Neural progenitor cell (in vitro differentiated cells): ENCODE data around the gene ZBED4. TPM values are rescaled to one million over a fixed set of nuclear protein-coding genes. Genes with fewer than 3 reads are reported as not detected.

Experiments
- DNase-seq: peaks from one replicate; pipeline ENCODE4 v3.0.0-alpha.2; 2016; ENCODE audit warnings: low spot score
- H2AFZ ChIP-seq: fragments of 200-600 bp; sonication (generic); replicated peaks from 2 replicates; pipeline ENCODE4 v1.6.1; 2016; ENCODE audit warnings: antibody characterized with exemption
- H3F3A ChIP-seq: fragments of 200-600 bp; sonication (generic); 2 replicates; pipeline ENCODE4 v1.6.1; 2016; ENCODE audit warnings: antibody characterized with exemption, low read depth
- H3K27ac ChIP-seq: fragments of 200-600 bp; sonication (generic); 2 replicates; pipeline ENCODE4 v1.5.1; 2016; ENCODE audit warnings: mild to moderate bottlenecking
- H3K27me3 ChIP-seq: fragments of 200-600 bp; sonication (generic); 2 replicates; pipeline ENCODE4 v1.6.1; 2016; ENCODE audit warnings: mild to moderate bottlenecking, moderate library complexity
- H3K36me3 ChIP-seq: fragments of 200-600 bp; sonication (generic); 2 replicates; pipeline ENCODE4 v1.5.1; 2016
- H3K4me1 ChIP-seq: fragments of 200-600 bp; sonication (generic); 2 replicates; pipeline ENCODE4 v1.6.1; 2016; ENCODE audit warnings: mixed run types
- H3K4me2 ChIP-seq: fragments of 200-600 bp; sonication (generic); 2 replicates; pipeline ENCODE4 v1.6.1; 2016
- H3K4me3 ChIP-seq: fragments of 200-600 bp; sonication (generic); 2 replicates; pipeline ENCODE4 v1.5.1; 2016
- H3K79me2 ChIP-seq: fragments of 200-600 bp; sonication (generic); 2 replicates; pipeline ENCODE4 v1.6.1; 2016; ENCODE audit warnings: low read depth
- H3K9ac ChIP-seq: fragments of 200-600 bp; sonication (generic); 2 replicates; pipeline ENCODE4 v1.6.1; 2016
- H3K9me3 ChIP-seq: fragments of 200-600 bp; sonication (generic); 2 replicates; pipeline ENCODE4 v1.5.1; 2016; ENCODE audit warnings: low read depth
- H4K20me1 ChIP-seq: fragments of 200-600 bp; sonication (generic); 2 replicates; pipeline ENCODE4 v1.6.1; 2016; ENCODE audit warnings: low read depth
- H3K27ac Mint-ChIP-seq: 3 replicates; pipeline ENCODE4 v1.8.0; 2021; ENCODE audit warnings: mixed read lengths
- H3K27me3 Mint-ChIP-seq: 2 replicates; pipeline ENCODE4 v1.8.0; 2022; ENCODE audit warnings: low read depth, mild to moderate bottlenecking, inconsistent platforms, moderate library complexity, mixed read lengths; ENCODE audit not compliant: insufficient read depth
- H3K36me3 Mint-ChIP-seq: 3 replicates; pipeline ENCODE4 v1.8.0; 2021; ENCODE audit warnings: mixed read lengths
- H3K4me1 Mint-ChIP-seq: 3 replicates; pipeline ENCODE4 v1.8.0; 2021; ENCODE audit warnings: mixed read lengths
- H3K4me3 Mint-ChIP-seq: 3 replicates; pipeline ENCODE4 v1.8.0; 2021; ENCODE audit warnings: mild to moderate bottlenecking, moderate library complexity, mixed read lengths
- H3K9me3 Mint-ChIP-seq: 3 replicates; pipeline ENCODE4 v1.8.0; 2020; ENCODE audit warnings: mixed read lengths
- EZH2 ChIP-seq: fragments of 200-600 bp; sonication (generic); IDR thresholded peaks from 2 replicates; pipeline ENCODE4 v1.6.1; 2017; ENCODE audit warnings: antibody characterized with exemption, mild to moderate bottlenecking, moderate library complexity
- EZH2phosphoT487 ChIP-seq: fragments of 200-600 bp; sonication (generic); IDR thresholded peaks from 2 replicates; pipeline ENCODE4 v1.6.1; 2017; ENCODE audit warnings: antibody characterized with exemption
- total RNA-seq: library from RNA; depleted of rRNA; stranded (reverse); fragments of >200 nt; gene quantifications from 2 replicates; pipeline ENCODE4 v1.2.3, GENCODE V29; 2015; ENCODE audit warnings: low replicate concordance
- TF ChIP-seq, protein P1 (sequence below): fragments of 200-600 bp; sonication (generic); IDR thresholded peaks from 2 replicates; pipeline ENCODE4 v1.5.1; 2017; ENCODE audit warnings: antibody characterized with exemption, mild to moderate bottlenecking

The ZBED4 gene
- total RNA-seq, 1 donor from 2014 or later: 23.1 TPM

DNA sequence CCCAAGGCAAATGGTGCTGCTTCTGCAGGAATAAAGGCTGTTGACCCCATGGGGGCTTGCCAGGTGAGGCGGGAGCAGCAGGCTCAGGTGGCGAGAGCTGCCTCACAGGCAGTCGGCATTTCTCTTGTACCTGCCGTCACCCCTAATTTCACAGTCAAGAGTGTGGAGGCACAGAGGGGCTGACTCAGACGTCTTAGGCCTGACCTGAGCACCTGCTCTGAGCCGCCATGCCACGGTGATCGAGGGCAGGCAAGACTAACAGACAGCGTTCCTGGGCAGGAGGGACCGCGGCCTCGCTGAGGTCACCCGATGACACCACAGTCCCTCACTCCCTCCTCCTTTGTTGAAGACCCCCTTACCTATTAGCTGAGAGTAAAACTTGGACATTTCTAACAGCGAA lies 59.4 kb downstream of the ZBED4 start:
- H3K9me3 Mint-ChIP-seq: no peaks in the 10 kb centered on the region
- H3K27ac Mint-ChIP-seq: no peak overlapping the region
- Histone ChIP-seq H3F3A (peaks cover 5% of the 10 kb centered on the region), H3K9me3 (no peaks in the 10 kb centered on the region), H3K36me3 (no peaks in the 10 kb centered on the region), H3K27ac (no peak overlapping the region), H3K4me1 (no peaks in the 10 kb centered on the region), H3K4me2 (no peak overlapping the region), H3K27me3 (no peaks in the 10 kb centered on the region), H2AFZ (no peak overlapping the region), H3K4me3 (no peak overlapping the region), H3K9ac (no peak overlapping the region), H4K20me1 (peaks cover 16% of the 10 kb centered on the region), H3K79me2 (peaks cover 11% of the 10 kb centered on the region)
- peaks cover 6% of the 10 kb centered on the region for H3K4me1 Mint-ChIP-seq
- peaks cover 10% of the 10 kb centered on the region for H3K27me3 Mint-ChIP-seq
- peaks cover 3% of the 10 kb centered on the region for H3K36me3 Mint-ChIP-seq
- no peak overlapping the region for H3K4me3 Mint-ChIP-seq
- no peak for DNase-seq
- TF ChIP-seq EZH2 (no peak), EZH2phosphoT487 (no peak)
- TF ChIP-seq, protein P1, sequence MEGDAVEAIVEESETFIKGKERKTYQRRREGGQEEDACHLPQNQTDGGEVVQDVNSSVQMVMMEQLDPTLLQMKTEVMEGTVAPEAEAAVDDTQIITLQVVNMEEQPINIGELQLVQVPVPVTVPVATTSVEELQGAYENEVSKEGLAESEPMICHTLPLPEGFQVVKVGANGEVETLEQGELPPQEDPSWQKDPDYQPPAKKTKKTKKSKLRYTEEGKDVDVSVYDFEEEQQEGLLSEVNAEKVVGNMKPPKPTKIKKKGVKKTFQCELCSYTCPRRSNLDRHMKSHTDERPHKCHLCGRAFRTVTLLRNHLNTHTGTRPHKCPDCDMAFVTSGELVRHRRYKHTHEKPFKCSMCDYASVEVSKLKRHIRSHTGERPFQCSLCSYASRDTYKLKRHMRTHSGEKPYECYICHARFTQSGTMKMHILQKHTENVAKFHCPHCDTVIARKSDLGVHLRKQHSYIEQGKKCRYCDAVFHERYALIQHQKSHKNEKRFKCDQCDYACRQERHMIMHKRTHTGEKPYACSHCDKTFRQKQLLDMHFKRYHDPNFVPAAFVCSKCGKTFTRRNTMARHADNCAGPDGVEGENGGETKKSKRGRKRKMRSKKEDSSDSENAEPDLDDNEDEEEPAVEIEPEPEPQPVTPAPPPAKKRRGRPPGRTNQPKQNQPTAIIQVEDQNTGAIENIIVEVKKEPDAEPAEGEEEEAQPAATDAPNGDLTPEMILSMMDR: no peak

GRCh38 chr22:49913446-49913845 lies 59.8 kb downstream of the ZBED4 start:
- Histone ChIP-seq H3K4me2 (no peak overlapping the region), H3K9ac (no peak overlapping the region), H3K4me3 (no peak overlapping the region), H3K9me3 (no peaks in the 10 kb centered on the region), H2AFZ (no peak overlapping the region), H3F3A (peaks cover 7% of the 10 kb centered on the region), H3K27me3 (no peaks in the 10 kb centered on the region), H3K4me1 (no peaks in the 10 kb centered on the region), H3K27ac (no peak overlapping the region), H3K79me2 (peaks cover 11% of the 10 kb centered on the region), H4K20me1 (peaks cover 16% of the 10 kb centered on the region), H3K36me3 (no peaks in the 10 kb centered on the region)
- Mint-ChIP-seq H3K4me3 (no peak overlapping the region), H3K27ac (no peak overlapping the region), H3K27me3 (peaks cover 10% of the 10 kb centered on the region), H3K36me3 (peaks cover 3% of the 10 kb centered on the region), H3K9me3 (no peaks in the 10 kb centered on the region), H3K4me1 (peaks cover 6% of the 10 kb centered on the region)
- TF ChIP-seq EZH2phosphoT487 (no peak), EZH2 (no peak)
- TF ChIP-seq, protein P1: no peak
- no peak for DNase-seq

GRCh38 chr22:49914256-49914655 lies 60.6 kb downstream of the ZBED4 start:
- no peak overlapping the region for H3K27ac ChIP-seq
- H3K36me3 ChIP-seq: no peaks in the 10 kb centered on the region
- no peak overlapping the region for H2AFZ ChIP-seq
- no peak overlapping the region for H3K4me2 ChIP-seq
- Mint-ChIP-seq H3K4me3 (no peak overlapping the region), H3K4me1 (peaks cover 6% of the 10 kb centered on the region), H3K9me3 (no peaks in the 10 kb centered on the region), H3K27ac (no peak overlapping the region), H3K36me3 (peaks cover under 1% of the 10 kb centered on the region), H3K27me3 (peaks cover 10% of the 10 kb centered on the region)
- H3K27me3 ChIP-seq: peaks cover 4% of the 10 kb centered on the region
- peaks cover 16% of the 10 kb centered on the region for H4K20me1 ChIP-seq
- H3K9me3 ChIP-seq: no peaks in the 10 kb centered on the region
- H3K79me2 ChIP-seq: peaks cover 11% of the 10 kb centered on the region
- no peak for DNase-seq
- no peak overlapping the region for H3K9ac ChIP-seq
- no peaks in the 10 kb centered on the region for H3K4me1 ChIP-seq
- H3F3A ChIP-seq: peaks cover 11% of the 10 kb centered on the region
- TF ChIP-seq EZH2 (no peak), EZH2phosphoT487 (no peak)
- TF ChIP-seq, protein P1: no peak
- H3K4me3 ChIP-seq: no peak overlapping the region
